IPS-NIHi7 (cell line): ENCODE results near the gene SLC7A5.
"Not testable (repeated sequence)": the region's sequence is repeated elsewhere in the genome, so short reads cannot be mapped to it uniquely, and the experiment has no call there.

ENCODE experiments used
- DNase-seq: peaks from one replicate; pipeline ENCODE4 v3.0.0; 2012; ENCODE audit warnings: mixed read lengths; ENCODE audit errors: extremely low spot score

The SLC7A5 gene

DNA sequence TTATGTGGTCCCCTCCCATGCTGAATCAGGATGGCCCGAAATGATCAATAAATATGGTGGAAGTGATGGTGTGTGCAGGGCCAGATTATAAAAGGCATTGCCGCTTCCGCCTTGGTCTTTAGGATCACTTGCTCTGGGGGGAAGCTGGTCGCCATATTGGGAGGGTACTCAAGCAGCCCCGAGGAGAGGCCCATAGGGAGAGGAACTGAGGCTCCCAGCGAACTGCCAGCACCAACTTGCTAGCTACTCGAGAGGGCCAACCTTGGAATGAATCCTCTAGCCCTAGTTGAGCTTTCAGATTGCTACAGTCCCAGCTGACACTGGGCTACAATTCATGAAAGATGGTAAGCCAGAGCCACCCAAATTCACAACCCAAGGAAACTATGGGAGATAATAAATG, 19.0 kb upstream of the SLC7A5 start:
- not testable (repeated sequence) for DNase-seq

DNA sequence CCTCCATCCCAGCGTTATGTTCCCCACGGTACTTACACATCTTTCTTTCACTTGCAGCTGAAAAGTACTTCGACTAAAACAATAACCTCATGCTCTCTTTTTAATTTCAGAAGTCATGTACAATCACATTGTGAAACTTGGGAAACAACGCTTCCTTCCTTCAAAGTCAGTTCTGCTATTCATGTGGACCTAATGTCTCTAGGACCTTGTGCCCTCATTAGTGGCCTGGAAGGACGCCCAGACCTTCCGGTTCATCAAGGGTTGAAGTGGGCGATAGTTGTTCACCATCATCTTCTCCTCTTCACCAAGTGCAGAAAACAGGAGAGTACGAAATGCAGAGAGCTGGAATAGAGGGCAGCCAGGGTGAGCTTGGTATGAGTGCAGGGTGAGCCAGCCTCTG, 18.6 kb upstream of the SLC7A5 start:
- DNase-seq = not testable (repeated sequence)

DNA sequence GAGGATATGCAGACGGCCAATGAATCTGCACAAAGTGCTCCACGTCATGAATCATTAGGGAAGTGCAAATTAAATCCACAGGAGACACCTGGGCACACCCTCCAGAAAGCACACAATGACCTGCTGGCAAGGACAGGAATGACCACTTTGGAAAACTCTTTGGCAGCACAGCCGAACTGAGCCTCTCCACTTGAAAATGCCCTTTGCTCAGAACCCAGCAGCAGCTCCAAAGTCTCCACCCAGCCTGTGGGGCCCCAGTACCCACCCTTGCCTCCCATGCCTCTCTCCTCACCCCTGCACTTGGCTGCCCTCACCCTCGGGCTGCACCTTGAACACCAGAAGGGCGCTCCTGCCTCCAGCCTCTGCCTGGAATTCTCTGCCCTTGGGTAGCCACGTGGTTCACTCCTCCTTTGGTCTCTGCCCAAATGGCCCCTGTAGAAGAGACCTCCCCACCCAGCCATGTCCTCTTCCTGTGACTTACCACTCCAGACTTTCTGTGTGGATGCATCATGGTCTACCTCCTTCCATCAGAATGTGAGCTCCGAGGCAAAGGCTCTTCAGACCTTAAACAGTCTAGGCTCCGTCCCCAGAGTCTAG, 16.2 kb upstream of the SLC7A5 start:
- not testable (repeated sequence) for DNase-seq

DNA sequence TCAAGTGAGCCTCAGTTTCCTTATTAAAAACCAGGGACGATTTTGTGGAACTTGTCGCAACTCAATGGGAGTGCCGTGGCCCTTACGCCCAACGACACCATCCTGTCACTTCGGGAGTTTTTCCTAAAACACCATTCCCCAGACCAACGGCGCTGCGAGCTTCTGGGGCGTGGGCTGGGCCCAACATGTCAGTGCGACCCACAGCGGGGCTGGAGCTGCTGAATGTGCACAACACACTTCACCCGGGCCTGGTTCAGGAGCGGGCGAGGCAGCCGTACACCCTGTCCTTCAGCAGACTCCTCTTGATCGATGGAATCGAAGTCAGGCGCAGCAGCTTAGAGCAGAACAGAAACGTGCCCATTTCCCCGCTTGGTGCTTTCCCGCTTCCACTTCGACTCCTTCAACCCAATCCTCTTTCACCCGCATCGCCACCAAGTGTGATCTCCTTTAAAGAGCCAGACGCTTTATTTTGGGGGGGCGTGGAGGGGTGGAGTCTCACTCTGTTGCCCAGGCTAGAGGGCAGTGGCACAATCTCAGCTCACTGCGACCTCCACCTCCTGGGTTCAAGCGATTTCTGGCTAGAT, 13.2 kb upstream of the SLC7A5 start:
- DNase-seq = no peak

DNA sequence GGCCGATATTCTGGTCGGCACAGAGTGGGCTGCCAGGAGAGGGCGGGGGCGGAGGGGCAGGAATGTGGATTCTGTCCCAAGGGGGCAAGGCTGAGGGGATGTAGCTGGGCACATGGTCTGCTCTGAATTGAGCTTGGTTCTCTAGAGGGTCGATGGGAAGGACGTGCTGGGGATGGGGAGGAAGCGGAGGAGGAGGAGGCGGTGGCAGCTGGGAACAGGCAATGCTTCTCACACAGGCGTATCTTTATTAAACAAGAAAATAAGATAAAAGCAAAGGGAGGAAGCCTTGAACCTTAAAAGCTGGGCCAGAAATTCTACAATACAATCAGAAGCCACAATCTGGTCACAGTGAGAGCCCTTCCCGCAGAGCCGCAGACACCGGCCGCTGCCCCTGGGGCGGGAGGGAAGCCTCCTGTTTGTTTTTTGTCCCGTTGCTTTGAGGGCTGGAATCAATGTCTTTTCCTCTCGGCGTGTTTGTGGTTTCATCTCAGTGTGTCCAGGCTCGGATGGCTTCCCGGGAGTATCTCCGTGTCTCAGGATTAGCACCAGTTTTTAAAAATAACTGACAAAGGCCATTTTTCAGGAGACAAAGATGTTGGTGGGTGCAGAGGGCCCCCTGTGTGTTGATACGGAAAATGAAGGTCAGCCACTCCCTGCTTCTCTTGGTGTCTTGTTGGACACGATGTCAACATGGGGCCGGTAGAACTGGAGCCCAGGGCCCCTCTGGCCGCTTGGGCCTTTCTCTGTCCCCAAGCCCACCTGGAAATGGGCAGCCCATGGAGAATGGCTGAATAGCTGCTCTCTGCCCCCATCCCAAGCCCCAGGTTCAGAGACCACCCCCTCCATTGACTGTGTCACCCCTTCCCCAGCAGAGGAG, 12.3 kb upstream of the SLC7A5 start:
- no peak for DNase-seq

DNA sequence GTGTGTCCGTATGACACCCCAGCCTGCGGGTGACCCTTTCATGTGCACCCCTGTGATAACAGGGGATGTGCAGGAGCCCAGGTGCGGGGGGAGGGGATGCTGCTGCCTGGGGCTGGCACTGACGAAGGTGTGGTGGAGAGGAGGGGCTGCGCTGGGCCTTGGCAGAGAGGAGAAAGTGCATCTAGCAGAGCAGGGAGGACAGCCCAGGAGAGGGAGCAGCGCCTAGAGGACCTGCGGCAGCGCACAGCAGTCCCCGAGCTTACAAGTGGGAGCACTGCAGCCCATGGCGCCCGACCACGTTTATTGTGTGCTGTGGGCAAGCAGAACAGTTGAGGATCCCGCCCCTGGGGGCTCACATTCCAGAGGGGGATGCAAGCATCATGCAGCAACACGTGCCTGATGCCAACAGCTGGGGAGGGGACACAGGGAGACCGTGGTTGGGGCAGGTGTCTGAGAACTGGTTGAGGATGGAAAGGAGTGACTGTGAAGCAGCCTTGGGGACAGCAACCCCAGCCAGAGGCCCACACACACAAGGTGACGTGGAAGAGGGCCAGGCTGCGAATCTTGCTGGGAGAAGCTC, 10.9 kb upstream of the SLC7A5 start:
- no peak for DNase-seq

DNA sequence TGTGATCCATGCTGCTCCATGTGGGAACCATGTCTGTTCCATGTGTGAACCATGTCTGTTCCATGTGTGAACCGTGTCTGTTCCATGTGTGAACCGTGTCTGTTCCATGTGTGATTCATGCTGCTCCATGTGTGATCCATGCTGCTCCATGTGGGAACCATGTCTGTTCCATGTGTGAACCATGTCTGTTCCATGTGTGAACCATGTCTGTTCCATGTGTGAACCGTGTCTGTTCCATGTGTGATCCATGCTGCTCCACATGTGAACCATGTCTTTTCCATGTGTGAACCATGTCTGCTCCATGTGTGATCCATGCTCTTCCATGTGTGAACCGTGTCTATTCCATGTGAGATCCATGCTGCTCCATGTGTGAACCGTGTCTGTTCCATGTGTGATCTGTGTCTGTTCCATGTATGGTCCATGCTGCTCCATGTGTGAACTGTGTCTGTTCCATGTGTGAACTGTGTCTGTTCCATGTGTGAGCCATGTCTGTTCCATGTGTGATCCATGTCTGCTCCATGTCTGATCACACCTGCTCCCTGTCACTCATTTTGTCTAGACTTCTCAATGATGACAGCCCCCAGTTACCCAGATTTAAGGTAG, 10.2 kb upstream of the SLC7A5 start:
- DNase-seq = not testable (repeated sequence)

DNA sequence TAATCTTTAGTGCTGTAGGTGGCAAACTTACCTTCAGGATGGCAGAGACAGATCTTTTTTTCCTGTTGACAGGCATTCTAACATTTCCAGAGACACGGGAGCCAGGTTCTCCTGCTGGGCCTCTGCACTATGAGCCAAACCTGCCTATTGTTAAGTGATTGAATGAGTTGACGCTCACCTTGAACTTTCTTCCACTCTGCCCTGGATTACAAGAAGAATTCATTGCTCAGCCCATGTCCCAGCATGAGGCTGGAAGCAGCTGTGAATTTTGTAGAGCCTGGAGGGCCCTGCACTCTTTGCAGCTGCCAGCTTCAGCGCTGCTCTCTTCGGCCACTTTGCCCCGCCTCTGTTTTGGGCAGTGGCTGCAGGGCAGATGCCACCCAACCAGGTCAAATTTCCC, 9.4 kb upstream of the SLC7A5 start:
- no peak for DNase-seq

DNA sequence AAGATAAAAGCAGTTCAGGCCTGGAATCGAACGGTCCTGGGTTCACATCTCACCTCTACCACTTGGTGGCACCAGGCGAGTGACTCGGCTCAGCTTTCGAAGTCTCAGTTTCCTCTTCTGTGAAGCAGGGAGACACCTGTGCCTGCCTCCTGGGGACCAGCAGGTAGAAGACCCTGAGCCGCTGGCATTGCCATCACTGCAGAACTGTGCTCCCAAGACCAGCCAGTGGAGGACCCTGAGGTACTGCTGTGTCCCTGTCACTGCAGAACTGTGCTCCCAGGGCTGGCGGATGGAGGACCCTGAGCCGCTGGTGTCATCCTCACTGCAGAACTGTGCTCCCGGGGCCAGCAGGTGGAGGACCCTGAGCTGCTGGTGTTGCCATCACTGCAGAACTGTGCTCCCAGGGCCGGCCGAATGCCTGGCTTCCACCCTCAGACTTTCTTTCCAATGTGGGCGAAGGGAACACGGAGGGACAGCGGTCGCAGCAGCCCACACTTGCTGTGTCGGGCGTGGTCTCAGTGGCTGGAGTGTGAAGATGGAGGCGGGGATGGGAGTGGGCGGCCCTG, 8.7 kb upstream of the SLC7A5 start:
- DNase-seq = no peak

DNA sequence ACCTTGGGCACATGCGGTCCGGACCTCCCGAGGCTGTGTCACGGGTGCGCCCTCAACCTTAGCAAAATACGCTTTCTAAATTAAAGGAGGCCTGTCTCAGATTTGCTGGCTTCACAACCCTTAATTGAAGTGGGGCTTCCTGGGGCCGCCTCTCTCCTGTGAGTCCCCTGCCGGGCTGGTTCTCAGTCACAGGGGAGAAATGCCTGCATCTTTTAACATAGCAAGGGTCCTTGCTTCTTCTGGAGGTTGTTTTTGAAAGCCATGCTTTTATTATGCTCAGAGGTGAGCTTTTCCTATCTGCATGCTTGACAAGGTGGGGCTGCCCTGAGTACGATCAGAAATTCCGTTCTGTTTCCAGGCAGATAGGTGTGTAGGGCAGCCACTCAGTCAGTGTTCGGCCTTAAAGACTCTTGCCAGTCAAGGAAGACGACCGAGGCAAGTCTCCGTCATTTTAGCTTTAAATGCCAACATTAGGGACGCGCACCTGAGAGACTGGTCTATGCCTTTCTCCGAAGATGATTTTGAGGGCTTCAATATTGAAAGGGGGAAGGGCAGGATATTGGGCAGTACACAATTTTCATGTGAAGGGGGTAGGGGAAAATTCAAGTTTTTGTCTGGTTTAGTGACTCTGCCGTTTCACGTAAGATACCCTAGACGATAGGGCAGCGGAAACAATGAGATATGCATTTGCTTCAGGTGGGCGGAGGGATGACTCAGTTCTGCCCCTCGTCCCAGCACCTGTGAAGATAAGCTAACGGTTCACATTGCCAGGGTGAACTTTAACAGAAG, 5.5 kb upstream of the SLC7A5 start:
- peak; percentile 50 for DNase-seq

DNA sequence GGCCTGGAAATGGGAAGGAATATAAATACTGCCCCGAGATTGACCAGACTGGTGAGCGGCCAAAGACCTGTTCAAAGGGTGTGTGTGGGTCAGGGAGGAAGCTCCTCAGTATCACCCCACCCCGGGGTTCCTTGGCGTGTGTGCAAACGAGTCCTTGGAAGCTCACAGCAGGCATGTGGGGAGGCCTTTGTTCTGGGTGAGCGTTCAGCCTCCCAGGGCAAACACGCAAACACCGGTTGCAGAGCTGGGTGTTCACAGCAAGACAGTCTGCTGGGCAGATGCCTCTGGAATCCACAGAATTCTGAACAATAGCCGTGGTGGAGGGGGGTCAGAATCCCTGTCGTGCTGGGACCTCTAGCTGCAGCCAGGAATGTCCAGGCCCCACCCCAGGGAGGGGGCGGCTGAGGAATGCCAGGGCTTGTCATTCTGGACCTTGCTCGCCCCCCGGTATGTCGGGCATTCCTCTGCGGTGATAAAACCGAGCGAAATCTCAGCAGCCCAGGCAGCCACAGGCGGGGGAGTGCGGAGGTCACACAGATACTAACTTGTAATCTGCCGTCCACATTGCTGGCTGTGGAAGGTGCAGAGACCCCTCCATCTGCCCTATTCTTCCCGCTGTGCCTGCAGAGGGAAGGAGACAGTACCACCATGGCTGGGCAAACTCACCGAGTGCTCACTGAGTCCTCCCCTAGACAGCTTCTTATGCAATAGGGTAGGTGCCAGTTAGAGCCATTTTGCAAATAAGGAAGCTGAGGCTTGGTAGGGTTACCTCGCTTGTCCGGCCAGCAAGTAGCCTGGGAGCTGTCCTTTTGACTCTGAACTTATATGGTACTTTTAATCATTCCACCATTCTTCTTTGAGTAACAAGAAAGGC, 1.3 kb upstream of the SLC7A5 start:
- DNase-seq = peak; percentile 48

DNA sequence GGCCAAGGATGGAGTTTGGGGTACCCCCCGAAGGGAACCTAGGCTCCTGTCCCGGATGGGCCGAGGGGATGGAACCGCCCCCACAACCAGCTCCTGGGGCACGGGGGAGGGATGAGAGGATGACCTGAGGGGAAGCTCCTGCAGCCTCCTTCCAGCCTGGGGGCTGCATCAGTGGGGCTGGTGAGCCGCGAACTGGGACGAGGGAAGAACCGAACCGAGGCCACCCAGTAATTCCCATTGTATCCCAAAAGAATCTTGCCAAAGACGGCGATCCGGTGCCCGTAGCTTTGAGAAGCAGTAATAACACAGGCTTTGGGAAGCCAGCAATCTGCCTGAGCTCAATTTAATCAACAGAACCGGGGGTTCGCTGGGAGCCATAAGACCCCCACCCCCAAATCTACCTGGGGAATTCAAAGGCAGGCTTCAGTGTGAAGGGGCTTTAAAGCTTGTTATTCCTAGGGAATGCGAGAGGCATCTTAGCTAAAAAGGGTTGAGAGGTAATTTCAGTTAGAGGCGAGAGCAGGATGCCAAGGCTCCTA, 641 bp upstream of the SLC7A5 start:
- DNase-seq = not testable (repeated sequence)

DNA sequence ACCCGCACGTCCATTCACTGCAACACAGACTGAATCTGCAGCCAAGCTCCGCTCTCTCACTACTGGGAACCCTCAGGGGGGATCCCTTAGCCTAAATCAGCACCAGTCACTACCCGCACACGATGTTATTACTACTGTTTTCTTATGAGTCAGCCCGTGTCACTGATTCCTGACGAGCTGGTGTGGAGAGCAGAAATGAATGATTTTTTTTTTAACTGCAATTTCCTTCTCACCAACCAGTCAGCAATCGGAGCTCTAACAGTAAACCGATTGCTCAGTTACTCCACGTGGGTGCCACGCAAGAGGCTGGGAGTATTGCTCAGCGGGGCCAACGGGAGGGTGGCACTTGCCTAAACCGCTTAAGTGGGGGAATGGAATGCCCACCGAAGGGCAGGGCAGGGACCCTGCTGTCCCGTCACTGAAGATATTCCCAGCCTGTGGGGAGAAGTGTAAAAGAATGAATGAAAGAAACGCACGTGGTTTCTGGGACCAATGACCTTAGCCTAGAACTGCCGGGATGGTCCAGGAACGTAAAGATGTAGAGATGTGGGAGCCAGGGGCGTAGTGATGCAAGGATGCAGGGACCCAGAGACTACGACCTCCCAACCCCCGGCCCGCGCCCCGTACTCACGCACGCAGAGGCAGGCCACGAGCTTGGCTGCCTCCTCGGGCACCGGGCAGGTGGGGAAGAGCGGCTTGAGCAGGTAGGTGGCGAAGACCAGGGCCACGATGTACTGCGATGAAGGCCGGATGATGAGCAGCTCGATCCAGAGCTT, 865 bp downstream of the SLC7A5 start:
- not testable (repeated sequence) for DNase-seq

DNA sequence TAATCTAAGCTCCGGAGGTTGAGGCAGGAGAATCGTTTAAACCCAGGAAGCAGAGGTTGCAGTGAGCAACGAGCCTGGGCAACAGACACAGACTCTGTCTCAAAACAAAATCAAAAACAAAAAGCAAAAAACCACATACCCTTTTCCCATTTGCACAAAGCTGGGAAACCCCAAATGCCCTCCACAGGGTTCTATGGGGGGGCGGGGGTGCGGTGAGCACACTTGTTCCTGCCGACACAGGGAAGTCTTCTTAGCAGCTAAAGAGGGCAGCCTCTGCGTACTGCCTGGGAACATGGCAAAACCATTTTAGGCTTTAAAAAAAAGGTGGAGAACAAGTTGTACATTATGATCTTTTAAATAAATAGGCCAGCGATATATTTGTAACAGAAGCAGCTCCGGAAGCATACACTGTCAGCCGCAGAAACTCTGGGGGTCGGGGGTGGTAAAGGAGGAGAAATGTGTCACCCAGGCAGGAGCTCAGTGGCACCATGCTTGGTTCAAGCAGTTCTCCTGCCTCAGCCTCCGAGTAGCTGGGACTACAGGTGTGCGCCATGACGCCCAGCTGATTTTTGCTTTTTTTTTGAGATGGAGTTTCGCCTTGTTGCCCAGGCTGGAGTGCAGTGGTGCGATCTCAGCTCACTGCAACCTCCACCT, 3.3 kb downstream of the SLC7A5 start:
- DNase-seq = not testable (repeated sequence)

DNA sequence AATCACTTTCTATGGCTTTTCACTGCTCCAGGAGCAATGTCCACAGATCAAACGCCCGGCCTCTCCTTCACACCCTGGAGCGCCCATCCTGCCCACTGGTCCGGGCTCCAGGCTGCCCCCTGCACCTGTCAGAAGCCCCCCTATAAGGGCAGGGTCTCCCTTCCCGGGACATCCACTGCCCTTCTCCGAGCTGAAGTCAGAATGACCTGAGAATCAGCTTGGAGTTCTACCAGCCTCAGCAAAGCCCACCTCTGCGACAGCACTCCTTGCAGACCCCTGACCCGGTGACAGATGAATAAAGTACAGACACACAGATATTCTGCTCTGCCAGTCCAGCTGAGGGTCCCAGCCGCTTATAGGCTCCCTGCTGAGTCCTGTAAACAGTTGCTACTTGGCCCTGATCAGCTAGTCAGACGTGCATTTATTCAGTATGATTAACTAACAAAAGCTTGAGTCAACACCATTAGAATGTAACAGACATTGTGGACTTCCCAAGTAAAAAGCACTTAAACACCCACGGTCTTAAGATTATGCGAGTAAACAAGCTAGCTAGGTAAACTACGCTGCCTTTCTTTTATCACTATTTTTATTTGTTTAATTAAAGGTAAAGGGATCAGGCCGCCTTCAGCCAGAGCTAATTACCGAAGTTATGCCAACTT, 4.8 kb downstream of the SLC7A5 start:
- no peak for DNase-seq

DNA sequence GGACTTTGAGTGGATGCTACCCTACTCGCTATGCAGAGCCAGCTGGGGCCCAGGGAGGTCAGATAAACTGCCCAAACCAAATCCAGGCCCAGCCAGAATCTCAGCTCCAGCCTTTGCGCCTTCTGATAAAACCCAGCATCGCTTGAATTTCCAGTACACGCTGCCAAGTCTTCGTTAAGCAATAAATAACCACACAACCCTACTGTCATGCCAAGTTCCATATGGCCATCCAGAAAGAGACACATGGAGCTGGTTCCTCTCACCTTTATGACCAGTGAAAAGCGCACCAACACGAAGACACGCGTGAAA, 6.0 kb downstream of the SLC7A5 start:
- DNase-seq = not testable (repeated sequence)

DNA sequence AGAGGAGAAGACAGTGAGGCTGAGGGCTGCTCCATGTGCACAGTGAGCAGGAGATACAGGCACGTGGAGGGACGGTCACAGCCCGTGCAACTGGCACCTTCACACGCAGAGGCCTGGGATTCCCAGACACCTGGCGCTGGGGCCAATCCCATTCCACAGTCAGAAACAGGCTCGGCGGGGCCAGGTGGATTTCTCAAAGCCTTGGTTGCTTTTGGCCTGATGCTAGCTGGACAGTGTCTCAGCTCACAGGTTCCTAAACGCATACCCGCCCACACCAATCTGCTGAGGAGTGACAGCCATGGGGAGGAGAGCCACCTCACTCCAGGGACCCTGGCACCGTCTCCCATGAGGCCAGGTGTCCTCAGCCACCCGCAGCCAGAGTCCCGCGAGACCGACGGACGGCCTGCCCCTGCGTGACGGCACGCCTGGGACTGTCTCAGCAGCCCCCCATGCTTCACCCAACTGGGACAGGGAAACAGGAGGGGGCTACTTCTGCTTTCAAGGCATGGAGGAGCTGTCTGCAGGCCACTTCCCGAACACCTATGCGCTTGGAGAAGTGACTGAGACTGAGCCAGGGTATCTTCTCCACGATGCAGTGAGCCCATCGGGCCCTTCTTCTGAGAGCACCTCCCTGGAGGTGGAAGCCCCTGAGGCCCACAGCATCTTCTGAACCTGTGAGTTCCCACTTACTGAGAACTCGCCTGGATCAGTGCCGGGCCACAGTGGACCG, 6.5 kb downstream of the SLC7A5 start:
- DNase-seq = not testable (repeated sequence)
